HG02973 (cell line): ENCODE measurements around the gene SP100.
"Not testable (repeated sequence)": the region's sequence is repeated elsewhere in the genome, so short reads cannot be mapped to it uniquely, and the experiment has no call there.

Experiments used
- ATAC-seq: cut with Tn5 transposase; IDR thresholded peaks from one replicate; pipeline ENCODE4 v1.9.1; 2021; ENCODE audit warnings: moderate library complexity; ENCODE audit not compliant: unreplicated experiment

SP100 gene

DNA sequence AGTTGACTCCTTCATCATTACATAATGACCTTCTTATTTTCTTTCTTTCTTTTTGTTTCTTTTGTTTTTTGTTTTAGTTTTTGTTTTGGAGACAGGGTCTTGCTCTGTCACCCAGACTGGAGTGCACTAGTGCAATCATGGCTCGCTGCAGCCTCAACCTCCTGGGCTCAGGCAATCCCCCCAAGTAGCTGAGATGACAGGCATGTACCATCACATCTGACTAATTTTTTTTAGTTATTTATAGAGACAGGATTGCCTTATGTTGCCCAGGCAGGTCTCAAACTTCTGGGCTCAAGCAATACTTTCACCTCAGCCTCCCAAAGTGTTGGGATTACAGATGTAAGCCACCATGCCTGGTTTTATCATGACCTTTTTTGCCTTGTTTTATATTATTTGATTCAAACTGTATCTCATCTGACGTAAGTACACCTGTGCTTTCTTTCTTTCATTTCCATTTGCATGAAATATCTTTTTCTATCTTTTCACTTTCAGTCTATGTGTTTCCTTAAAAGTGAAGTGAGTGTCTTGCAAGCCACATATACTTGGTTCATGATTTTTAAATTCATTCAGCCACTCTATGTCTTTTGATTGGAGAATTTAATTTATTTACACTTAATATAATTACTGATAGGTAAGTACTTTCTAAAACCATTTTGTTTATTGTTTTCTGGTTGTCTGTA, 39.1 kb downstream of the SP100 start:
- no peak for ATAC-seq

DNA sequence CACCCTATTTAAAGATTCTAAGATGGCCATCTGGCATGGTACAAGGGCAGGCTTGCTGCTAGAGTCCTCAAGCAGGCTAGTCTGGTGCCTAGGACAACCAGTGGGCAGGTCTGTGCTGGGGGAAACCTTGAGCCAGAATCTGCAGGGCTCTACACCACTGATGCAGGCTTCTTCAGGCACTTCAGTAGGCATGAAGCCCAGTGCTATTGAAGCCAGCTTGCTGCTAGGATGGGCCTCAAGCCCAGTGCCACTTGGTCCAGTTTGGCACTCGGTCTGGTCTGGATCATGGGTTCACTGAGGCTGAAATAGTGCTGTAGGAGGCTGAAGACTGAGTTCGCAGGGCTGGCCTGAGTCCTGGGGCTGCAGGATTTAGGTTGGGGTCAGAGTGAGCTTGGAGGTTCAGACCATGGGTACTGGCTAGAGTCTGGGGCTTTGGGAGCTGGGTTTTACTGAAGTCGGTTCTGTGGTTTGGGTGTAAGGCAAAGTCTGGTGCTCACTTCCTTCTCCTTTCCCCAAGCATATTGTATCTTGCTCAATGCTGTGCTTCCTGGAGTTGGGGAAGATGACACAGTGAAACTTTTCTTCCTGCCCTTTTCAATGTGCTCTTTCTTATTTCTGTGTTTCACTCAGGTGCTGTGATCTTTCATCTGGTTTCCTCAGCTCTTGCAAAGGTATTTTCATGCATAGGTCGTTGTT, 41.2 kb downstream of the SP100 start:
- no peak for ATAC-seq

DNA sequence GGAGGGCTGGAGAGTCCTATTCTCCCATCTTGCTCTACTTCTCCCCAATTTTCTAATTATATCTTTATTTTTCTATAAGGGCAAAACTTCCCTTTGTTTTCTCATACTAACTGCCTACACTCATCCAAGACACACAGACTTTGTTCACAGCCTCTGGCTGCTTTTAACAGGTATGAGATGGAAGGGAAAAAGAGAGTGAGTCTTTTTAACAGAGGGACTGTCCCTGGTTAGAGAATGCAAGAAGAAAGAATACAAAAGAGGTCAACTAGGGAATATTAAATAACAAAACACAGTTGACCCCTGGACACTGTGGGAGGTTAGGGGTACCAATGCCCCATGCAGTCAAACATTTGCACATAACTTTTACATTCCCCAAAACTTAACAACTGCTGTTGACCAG, 41.8 kb downstream of the SP100 start:
- no peak for ATAC-seq

DNA sequence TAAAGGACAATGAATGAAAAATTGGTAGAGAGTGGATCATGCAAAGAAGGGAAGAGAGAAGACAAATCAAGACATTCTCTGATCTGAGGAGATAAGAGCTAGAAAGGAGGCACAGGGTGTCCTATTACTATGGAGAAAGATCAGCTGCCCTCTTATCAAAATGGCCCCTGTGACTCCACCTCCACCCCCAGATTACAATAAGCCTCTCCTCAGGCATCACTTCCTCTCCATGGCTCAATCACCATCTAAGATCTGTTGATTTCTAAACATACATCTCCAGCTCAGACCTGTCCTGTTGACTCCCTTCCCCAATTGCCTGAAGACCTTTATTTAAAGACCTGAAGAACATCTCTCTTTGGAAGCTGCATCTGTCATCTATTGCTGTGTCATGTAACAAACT, 43.2 kb downstream of the SP100 start:
- ATAC-seq, result no peak

DNA sequence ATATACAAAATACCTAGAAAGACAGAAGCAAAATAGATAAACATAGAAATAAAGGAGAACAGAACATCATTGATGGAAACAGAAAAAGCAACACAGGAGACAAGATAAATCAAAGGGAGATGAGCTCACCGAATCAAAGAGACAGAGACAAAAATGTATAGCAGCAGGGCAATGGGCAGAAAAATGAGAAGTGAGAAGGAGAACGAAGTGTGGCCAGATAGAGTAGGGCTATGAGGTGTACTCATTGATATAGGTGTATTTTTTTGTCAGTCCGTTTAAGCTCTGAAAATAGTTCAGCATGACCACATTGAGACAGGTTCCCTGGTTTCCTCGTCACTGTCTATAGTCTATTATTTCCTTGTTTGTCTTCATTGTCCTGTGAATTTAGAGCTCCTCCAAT, 55.1 kb downstream of the SP100 start:
- ATAC-seq, result no peak

DNA sequence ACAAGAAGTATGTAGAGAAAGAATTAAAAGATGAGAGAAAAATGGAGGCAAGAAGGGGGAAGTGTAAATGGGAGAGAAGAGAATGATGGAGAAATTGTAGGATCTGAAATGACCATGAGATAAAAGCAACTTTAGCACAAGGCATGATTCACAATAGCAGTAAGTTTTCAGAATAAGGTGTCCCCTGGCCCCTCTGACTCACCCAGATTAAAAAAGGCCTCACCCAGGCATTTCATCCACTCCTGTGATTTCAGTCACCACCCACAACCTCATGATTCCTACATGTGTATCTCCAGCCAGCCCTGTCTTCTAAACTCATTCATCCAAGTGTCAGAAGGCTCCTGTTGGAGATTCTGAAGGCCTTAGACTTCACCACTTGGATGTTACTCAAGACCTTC, 56.6 kb downstream of the SP100 start:
- no peak for ATAC-seq

DNA sequence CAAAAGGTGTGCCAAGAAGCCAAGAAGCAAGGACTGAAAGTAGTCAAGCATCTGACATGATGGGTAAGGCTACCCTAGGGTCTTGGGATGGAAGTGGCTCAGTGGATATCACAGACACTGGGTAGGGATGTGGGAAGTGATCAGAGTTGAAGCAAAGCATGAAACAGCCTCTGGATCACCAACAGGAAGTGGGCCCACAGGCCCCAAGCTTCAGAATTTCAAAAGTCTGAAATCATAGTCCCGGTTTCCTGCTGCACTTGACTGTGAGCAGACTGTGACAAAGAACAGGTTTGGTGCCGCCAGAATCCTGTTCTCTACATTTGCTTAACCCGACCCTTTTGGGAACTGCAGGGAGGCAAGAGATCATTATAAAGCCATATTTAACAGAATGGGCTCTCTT, 57.4 kb downstream of the SP100 start:
- ATAC-seq, result no peak

DNA sequence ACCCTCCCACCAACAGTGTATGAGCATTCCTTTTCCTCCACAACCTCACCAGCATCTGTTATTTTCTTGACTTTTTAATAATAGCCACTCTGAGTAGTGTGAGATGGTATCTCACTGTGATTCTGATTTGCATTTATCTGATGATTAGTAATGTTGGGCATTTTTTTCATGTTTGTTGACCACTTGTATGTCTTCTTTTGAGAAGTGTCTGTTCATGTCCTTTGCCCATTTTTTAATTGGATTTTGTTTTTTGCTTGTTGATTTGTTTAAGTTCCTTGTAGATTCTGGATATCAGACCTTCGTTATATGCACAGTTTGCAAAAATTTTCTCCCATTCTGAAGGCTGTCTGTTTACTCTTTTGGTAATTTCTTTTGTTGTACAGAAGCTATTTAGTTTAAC, 59.1 kb downstream of the SP100 start:
- ATAC-seq, result no peak

DNA sequence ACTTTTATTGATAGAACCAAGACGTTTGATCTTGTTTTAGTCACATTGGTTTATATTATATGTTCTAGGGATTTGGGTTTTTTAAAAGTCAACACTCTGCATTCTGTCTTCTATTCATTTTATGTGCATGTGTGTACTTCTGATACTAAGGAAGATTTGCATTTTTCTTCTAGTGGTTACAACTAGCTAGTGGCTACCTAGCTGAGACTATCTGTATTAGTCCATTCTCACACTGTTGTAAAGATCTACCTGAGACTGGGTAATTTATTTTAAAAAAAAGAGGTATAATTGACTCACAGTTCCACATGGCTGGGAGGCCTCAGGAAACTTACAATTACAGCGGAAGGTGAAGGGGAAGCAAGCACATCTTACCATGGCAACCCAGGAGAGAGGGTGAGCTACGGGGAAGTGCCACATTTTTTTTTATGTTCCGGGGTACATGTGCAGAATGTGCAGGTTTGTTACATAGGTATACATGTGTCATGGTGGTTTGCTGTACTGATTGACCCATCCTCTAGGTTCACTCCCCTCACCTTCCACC, 69.9 kb downstream of the SP100 start:
- ATAC-seq, result no peak

DNA sequence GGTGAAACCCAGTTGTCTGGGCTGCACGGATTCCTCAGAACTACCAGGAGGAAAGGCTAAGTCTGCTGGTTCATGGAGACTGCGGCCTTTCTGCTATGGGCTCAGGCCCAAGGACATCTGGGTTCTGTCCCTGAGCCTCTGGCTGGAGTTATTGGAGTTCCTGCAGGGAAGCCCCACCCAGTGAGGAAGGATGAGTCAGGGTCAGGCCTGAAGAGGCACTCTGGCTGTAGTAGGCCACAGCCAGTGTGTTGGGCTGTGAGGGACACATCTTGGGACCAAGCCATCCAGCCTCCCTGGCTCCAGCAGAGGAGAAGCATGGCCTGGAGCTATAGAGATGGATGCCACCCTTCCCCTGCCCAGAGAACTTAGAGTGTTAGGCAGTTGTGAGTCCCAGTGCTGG, 75.2 kb downstream of the SP100 start:
- not testable (repeated sequence) for ATAC-seq

DNA sequence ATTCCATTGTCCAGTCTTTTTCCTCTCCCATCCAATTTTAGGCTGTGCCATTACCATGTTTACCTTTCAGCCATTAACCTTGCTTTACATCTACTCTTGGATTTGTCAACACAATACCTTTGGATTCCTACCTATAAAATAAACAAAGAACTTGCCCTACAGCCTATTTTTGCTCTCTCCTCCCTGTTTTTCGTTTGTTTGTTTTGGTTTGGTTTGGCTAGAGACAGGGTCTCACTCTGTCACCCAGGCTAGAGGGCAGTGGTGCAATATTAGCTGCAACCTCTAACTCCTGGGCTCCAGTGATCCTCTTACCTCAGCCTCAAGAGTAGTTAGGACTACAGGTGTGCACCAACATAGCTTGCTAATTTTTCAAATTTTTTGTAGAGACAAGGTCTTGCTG, 76.1 kb downstream of the SP100 start:
- no peak for ATAC-seq

DNA sequence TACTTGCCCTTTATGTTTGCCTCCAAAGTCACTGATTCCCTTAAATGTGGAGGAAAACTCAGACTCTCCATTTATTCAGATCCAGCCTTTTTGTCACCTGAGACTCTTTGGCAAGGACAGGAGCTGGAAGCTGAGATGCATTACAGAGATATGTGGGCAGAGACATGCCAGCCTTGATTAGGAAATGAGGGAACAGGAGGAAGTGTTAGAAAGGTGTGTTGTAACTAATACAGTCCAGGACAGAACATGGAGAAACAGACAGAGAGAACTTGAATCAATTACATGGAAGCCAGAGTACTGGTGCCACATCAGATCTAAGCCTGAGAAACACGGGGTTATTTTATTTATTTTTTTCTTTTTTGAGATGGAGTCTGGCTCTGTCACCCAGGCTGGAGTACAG, 79.0 kb downstream of the SP100 start:
- ATAC-seq, result no peak

DNA sequence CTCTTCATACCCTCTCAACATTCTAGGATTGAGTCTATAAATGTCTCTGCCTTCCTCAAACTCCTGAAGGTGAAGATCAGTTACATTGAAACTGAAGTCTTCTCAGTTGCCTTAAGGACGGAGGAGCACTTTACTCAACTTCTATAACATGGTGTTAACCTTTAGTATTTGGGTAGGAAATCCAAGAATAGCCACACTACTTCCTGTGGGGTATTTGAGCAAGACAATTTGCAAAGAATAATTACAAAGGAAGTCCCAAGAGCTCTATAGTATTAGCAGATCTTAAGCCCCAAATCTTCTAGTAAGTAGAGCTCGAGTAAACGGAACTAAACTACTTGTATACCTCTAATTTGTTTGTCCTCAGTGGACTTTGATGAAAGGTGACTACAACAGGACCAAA, 80.9 kb downstream of the SP100 start:
- ATAC-seq, result no peak

DNA sequence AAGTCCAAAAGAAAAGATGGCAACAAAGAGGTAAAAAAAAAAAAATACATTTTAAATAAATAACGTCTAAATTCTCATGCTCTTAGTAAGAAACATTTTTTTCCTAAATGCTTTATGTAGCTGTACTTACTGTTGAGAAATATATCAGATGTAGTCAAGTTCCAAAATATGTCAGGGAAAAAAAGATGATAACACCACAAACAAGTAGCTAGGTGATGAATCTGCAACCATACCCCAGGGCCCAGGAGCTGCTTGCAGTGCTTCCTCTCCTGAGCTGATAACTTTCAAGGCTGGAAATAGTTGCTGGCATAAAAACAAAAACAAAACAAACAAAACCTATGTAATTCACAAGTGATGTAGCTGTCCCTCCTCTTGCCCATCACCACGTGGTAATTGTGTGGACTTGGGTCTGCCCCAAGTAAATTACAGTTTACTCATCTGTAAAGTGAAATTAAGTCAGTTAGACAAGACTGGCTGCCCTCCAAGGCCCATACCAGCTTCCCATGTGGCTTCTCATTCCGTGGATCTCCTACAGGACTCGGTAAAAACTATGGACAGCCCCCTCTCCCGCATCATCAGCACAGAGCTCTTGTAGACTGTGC, 82.6 kb downstream of the SP100 start:
- no peak for ATAC-seq

DNA sequence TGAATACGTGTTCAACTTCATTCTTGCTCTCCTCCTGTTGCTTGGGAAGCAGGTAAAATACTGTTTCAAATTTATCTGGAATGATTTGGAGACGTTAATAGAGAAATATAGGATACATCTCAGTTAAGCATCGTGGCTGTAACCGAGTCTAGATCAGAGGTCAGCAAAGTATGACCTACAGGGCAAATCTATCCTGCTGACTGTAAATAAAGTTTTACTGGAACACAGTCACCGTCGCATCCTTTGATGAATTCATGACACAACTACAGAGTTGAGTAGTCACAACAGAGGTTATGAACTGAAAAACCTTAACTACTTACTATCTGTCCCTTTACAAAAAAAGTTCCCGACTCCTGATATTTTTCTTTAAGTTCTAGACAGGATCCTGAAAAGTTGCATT, 86.6 kb downstream of the SP100 start:
- no peak for ATAC-seq

DNA sequence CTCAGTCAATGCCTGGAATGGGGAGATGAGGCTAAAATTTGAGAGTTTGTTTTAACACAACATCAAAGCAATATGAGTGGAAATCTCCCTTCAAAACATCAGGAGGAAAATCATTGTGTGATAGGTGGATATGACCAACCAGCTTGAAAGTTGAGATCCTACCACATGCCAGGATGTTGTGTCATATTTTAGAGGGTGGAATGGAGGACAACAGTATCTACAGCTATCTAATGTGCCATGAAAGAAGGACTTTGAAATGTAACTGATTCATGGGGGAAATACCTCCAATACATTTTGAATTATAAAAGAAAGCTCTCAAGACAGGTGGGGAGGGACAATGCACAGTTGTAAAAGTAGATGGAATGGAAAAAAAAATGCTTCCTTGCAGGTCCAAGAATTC, 87.8 kb downstream of the SP100 start:
- no peak for ATAC-seq

DNA sequence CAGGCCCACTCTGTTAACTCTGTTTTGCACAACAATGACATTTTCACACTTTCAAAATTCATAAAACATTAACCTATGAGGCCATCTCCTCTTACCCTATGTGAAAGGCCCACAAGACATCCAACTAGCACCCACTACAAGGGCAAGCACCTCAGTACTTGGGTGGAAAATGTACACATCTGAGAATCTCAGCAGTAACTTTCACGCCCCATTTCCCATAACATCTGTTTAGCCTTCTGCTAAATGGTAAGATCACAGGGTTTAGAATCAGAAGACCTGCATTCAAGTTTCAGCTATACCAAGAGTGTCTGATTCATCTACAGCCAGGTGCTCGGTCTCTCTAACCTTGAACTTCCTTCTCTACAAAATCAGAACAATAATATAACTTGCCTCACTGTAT, 89.2 kb downstream of the SP100 start:
- peak; percentile 60 for ATAC-seq

DNA sequence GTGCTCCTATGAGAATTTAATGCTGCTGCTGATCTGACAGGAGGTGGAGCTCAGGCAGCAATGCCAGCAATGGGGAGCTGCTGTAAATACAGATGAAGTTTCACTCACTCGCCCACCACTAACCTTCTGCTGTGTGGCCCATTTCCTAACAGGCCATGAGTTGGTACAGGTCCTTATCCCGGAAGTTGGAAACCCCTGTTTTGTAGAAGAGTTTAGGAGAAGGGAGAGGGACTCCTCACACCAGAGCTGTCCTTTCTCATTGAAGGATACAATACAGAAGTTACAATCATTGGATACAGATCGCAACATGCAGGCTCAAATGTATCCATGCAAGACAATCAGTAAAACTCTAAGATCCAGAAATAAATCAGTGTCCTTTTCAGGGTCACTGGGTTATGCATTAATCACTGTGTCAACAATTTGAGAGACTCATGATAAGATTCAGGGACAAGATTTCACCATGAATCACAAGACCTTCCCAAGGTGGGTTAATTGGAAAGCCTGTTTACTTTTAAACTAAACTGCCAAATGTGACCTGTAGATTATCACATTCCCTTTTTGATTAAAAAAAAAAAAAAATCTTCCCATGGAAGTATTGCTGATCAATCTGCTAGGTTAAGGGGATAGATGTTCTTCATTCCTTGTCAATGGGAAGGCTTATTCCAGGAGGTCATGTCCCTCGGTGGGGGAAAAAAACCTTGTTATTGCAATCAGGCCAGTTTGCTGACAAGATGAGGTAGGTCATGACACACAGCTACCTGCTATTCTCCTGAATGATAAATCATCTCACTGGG, 97.2 kb downstream of the SP100 start:
- no peak for ATAC-seq

DNA sequence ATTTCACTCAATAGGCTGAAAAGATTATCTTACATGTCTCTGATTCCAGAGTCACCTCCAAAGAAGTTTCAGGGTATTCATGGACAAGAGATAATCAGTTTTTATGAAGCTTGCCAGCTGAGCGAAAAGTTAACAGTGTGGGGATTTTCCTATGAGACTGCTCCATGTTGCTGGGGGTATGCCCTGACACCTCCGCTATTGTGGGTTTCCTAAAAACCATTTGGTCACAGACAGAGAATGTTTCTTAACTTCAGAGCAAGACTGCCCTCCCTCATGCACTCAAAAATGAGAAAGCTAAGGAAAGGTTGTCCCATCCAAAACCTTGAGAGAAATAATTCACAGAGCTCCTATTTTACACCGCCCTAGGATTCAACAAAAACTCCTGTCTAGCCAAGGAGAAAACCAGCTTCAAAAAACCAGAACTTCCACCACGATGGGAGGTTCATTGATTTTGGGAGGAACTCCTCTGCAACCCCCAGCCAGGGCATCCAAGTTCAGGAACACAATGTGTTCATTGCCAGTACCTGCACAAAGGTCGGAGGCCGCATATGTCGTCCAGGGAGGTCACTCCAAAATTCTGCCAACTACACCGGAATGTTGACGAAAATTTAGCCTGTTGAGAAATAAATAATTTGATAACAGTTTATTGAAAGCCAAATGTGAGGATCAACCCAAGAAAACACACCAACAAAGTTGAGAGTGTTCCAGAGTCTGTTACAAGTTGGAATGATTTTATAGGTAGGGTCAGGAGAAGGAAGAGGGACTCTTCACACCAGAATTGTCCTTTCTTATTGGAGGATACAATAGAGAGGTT, 104.3 kb downstream of the SP100 start:
- ATAC-seq, result no peak

DNA sequence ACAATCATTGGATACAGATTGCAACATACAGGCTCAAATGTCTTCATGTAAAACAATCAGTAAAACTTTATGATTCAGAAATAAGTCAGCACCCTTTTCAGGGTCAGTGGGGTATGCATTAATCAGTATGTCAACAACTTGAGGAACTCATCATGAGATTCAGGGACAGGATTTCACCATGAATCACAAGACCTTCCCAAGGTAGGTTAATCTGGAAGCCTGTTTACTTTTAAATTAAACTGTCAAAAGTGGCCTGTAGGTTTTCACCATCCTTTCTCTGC, 104.8 kb downstream of the SP100 start:
- no peak for ATAC-seq

DNA sequence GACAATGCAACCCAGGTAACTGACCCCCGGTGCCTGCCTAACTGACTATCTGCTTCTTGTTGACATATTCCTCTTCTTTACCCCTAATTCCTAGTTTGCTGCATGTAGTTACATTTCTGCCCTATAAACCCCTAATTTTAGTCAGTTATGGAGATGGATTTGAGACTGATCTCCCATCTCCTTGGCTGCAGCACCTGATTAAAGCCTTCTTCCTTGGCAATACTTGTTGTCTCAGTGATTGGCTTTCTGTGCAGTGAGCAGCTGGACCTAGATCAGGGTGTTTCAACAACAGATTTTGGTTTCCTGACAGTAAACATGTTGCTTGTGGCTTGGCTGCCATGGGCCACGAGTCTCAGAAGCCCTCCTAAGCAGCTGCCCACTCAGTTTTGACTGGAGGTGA, 105.4 kb downstream of the SP100 start:
- no peak for ATAC-seq
